Endothelial cell of umbilical vein (primary cell): ENCODE results near the gene BRF1.

ENCODE experiments used
- TF ChIP-seq, protein P1 (sequence below): IDR thresholded peaks from 2 replicates; pipeline ENCODE4 v1.6.1; 2011; ENCODE audit not compliant: insufficient read depth, insufficient read length
- TF ChIP-seq, protein P2 (sequence below), 2 donors: IDR thresholded peaks; 1 replicate in 1 of 2; 2 replicates in 1 of 2; pipeline ENCODE4 v1.5.1; 2011; ENCODE audit warnings: low read length in 2 of 2, mild to moderate bottlenecking in 2 of 2, moderate library complexity in 2 of 2, control low read depth in 1 of 2, inconsistent platforms in 1 of 2, low read depth in 1 of 2; ENCODE audit not compliant: insufficient read depth in 1 of 2; ENCODE audit errors: extremely low read depth in 1 of 2

DNA sequence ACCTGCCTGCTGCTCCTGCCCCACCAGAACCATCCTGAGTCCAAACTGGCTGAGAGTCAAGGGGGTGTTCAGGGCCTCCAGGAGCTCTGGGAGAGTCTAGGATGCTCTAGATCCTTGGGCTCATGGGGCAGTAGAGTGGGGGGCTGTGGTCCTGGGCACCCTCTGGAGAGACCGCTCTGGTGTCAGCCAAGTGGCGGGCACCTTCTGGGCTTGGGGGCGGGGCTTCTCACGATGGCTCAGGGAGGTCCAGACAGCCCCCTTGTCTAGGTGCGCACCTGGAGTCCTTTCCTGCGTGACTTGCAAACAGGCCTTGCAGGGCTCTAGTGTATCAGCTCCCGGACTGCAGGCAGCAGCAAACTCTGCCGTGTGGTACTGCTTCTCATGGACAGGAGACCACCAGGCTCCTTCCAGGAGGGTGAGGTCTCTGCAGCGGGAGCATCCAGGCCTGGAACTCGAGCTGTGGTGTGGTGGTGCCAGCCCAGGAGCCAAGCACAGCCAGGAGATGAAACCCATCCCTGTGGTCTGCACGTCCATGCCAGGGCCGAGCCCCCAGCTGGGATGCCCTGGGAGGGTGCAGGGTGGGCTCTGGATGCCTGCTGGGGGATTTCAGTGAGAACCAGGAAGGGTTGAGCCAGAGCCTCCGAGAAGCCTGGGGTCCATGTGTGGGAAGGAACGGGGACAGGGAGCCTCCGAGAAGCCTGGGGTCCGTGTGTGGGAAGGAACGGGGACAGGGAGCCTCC, 28.8 kb upstream of the BRF1 start:
- TF ChIP-seq, protein P1, sequence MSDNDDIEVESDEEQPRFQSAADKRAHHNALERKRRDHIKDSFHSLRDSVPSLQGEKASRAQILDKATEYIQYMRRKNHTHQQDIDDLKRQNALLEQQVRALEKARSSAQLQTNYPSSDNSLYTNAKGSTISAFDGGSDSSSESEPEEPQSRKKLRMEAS, result no peak
- TF ChIP-seq, protein P2, sequence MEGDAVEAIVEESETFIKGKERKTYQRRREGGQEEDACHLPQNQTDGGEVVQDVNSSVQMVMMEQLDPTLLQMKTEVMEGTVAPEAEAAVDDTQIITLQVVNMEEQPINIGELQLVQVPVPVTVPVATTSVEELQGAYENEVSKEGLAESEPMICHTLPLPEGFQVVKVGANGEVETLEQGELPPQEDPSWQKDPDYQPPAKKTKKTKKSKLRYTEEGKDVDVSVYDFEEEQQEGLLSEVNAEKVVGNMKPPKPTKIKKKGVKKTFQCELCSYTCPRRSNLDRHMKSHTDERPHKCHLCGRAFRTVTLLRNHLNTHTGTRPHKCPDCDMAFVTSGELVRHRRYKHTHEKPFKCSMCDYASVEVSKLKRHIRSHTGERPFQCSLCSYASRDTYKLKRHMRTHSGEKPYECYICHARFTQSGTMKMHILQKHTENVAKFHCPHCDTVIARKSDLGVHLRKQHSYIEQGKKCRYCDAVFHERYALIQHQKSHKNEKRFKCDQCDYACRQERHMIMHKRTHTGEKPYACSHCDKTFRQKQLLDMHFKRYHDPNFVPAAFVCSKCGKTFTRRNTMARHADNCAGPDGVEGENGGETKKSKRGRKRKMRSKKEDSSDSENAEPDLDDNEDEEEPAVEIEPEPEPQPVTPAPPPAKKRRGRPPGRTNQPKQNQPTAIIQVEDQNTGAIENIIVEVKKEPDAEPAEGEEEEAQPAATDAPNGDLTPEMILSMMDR (IDR thresholded peaks at IDR 0.05; ENCODE audit: extremely low read depth in 1 of 2, insufficient read depth in 1 of 2, low read depth in 1 of 2, low read length in 2 of 2), result no peak
